Daoy (cell line): ENCODE data around the gene RPS16. TPM values are rescaled to one million over a fixed set of nuclear protein-coding genes. Genes with fewer than 3 reads are reported as not detected.
"Not testable (repeated sequence)": the region's sequence is repeated elsewhere in the genome, so short reads cannot be mapped to it uniquely, and the experiment has no call there.

Experiments
- DNase-seq: peaks from one replicate; pipeline ENCODE4 v3.0.0-alpha.2; 2015; ENCODE audit warnings: low read depth
- total RNA-seq: library from RNA; depleted of rRNA; stranded (reverse); fragments of >200 nt; shearing (Covaris generic); gene quantifications from 2 replicates; pipeline ENCODE4 v1.2.3, GENCODE V29; 2014; rRNA removed

Gene RPS16
- 54.9 and 71.8 TPM in 2 replicates for total RNA-seq

DNA sequence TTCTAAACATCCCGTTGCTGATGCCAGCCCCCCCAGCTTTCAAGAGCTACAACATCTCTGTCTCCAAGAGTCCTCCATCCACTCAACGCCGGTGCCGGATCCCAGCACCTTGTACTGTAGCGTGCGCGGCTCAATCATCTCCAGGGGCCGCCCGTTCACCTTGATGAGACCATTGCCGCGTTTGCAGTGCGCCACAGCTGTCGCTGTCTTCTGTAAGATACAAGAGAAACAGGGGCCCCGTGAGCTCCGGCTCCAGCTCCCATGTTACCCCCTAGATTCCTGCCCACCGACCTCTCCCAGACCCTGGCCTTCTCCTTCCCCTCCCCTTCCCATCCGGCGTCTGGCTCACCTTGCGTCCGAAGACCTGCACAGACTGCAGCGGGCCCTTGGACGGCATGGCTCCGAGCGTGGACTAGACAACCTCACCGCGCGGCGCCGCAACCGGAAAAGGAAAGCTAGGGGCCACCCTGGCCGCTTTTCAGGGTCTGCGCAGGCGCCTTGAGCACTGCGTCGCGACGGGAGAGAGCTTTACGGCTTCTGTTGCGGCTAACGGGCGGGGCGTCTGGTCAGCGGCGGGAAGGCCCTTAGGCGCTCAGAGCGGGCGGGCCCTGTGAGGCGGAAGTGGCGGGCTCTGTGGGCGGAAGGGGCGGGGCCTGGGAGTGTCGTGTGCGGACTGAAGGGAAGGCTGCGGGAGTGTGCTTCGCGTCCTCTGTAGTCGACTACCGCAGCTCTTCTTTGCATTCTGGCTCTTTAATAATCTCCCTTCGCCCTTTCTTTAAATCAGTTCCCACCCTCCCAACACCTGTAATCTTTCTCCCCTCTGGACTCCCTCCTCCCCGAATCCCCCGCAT, at the start of gene RPS16:
RPS16 (minus strand) TSS at position 451 of the 851 bp plus-strand sequence; CDS start at position 397, 54 bp downstream.
- peak; percentile 100 for DNase-seq

DNA sequence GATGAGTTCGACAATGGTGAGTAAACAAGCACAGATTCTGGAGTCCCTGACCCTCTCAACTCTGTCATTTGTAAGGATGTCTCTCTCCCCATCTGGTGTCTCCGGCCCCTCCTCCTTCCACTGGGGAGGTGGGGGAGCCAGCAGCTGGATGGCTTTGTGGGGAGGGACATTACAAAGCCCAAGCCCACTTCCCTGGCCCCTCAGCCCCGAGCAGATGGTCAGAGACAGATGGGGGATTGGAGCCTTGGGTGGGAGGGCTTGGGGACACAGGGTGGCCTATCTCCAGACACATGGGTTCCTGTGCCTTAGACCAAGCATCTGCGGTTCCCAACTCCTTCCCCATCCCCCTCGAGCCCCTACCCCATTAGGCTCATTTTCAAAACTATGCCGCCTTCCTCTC, 47.4 kb upstream of the RPS16 start:
- no peak for DNase-seq

DNA sequence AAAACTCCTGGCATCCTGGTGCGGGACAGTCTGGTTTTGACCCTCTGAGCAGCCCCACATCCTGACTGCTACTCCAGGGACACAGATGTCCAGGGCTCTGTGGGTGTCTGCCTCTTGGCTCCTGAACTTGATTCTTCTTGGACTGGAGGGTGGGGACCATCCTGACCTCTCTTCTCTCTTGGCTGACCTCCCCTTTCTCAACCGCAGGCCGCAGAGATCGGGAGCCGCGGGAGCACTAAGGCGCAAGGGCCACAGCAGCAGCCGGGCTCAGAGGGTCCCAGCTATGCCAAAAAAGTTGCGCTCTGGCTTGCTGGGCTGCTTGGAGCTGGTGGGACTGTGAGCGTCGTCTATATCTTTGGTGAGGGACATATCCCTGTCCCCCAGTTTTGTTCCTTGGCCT, 45.9 kb upstream of the RPS16 start:
- no peak for DNase-seq

DNA sequence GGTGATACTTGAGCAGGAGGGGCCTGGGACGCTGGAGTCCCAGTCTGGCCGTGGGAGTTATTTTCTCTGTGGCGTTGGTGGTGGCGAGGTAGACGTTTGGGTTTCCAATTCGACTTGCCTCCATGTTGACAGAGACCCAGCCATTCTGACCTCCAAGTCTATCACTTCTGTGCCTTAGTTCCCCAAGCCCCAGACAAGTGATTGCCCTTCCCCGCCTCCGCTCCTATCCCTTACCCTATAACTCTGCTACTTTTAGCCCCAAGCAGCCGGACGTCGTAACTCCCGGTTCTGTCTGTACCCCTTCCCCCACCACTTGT, 45.4 kb upstream of the RPS16 start:
- DNase-seq: no peak

DNA sequence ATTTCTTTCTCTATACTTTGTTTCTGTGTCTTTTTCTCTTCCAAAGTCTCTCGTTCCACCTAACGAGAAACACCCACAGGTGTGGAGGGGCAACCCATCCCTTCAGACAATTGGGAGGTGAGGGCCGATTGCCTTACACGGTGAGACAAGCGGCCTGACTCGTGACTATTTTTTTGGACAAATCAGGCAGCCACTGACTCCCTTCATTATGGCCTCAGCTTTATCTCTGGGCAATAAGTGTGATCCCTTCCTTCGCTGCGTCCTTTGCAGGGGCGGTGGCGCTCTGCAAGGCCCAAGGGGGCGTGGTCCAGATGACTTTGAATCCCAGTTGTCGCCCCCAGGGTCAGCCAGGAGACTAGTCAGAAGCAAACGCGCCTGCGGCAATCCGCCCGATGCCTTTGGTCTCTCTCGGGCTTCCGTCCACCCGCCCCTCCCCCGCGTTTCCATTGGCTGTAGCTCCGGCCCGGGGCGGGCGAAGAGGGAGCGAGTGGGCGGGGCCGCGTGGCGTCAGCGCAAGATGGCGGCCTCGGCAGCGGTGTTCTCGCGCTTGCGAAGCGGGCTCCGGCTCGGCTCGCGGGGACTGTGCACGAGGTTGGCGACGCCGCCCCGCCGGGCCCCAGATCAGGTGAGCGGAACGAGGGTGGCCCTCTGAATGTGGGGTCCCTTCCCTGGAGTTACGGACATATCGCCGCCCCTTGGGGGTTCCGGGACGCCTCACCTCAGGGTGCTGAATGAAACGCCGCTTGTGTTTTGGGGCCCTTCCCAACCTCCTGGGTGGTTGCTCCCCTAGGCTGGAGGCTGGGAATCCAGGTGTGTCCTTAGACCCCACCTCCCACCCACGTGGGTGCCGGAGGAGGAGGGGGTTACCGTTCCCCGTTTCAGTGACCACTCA, 44.8 kb upstream of the RPS16 start, which contains the start of gene TIMM50:
TIMM50 (plus strand) TSS at position 502 of the 892 bp plus-strand sequence; CDS start at position 518, 16 bp downstream.
- peak; percentile 97 for DNase-seq

DNA sequence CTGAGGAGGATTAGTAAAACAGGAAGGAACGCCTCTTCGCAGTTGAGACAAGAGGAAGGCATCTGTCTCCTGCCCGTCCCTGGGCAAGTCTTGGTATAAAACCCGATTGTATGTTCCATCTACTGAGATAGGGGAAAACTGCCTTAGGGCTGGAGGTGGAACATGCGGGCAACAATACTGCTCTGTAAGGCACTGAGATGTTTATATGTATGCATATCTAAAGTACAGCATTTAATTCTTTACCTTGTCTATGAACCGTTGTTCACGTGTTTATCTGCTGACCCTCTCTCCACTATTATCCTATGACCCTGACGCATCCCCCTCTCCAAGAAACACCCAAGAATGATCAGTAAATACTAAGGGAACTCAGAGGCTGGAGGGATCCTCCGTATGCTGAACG, 44.2 kb upstream of the RPS16 start:
- no peak for DNase-seq

DNA sequence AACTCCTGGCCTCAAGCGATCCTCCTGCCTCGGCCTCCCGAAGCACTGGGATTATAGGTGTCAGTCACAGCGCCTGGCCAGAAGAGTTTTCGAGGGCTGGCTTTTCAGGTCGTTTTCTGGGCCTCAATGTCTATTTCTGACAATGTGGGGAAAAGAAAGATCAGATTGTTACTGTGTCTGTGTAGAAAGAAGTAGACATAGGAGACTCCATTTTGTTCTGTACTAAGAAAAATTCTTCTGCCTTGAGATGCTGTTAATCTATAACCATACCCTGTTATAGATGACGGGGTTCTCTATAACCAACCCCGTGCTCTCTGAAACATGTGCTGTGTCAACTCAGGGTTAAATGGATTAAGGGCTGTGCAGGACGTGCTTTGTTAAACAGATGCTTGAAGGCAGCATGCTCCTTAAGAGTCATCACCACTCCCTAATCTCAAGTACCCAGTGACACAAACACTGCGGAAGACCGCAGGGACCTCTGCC, 43.6 kb upstream of the RPS16 start:
- DNase-seq: not testable (repeated sequence)

DNA sequence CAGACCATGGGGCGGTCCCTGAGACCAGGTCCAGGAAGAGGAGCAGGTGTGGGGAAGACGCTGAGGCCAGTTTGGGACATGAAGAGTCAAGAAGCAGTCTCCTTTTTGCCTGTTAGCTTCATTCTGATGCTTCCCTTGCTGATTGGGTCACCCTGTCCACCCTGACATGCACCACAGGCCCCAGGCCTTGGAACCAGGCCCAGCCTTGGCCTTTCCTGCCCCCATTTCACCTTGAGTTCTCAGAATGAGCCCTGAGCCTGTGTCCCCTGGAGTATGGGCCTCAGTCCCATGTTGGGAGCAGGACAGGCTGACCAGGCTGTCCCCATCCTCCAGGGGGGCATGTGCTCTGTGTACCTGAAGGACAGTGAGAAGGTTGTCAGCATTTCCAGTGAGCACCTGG, 40.0 kb upstream of the RPS16 start:
- DNase-seq: no peak

DNA sequence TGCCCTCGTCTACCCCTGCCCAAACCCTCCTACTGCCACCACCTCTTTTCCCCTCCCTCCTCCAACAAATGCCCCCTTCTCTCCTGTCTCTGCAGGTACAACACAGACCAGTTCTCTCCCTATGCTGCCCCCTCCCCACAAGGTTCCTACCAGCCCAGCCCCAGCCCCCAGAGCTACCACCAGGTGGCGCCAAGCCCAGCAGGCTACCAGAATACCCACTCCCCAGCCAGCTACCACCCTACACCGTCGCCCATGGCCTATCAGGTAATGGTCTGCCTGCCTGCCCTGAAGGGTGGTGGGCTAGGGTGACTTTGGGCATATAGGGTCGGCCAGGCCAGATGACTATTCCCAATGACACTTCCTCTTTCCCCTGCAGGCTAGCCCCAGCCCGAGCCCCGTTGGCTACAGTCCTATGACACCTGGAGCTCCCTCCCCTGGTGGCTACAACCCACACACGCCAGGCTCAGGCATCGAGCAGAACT, 38.4 kb upstream of the RPS16 start:
- DNase-seq: peak; percentile 49

DNA sequence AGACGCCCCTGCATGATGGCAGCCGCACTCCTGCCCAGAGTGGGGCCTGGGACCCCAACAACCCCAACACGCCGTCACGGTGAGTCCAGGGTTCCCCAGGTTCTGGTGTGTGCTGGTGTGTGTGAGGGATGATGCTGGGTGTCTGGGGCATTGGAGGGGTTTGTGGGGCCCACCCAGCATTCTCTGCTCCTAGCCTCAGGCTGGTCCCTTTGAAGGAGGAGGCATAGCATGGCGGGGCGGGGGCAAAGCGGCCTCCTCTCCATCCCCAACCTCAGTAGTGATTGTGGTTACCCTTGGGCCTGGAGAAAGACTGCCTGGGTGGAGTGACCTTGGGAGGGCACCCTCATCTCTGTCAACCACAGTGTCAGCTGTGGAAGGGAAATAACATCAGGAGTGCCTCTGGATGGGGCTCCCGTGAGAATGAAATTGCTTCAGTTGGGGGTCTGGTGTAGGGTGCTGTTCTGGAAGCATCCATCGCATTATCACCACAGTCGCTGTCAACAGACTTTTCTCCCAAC, 37.8 kb upstream of the RPS16 start:
- DNase-seq: no peak

DNA sequence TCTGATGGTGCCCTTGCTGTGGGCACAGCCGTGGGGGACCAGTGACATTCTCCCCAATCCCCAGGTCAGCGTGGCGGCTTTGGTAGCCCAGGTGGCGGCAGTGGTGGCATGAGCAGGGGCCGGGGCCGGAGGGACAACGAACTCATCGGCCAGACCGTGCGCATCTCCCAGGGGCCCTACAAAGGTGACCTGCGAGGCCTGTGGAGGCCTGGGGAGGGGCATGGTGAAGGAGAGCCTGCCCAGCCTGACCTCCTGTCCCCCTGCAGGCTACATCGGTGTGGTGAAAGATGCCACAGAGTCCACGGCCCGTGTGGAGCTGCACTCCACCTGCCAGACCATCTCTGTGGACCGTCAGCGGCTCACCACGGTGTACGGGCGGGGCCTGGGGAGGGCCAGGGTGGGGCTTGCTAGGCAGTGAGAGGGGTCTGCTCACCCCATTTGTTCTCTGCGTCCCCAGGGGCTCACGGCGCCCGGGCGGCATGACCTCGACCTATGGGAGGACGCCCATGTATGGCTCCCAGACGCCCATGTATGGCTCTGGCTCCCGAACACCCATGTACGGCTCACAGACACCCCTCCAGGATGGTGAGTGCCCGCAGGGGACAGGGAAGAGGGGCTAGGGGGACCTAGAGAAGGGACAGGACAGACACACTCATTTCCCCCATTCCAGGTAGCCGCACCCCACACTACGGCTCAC, 37.1 kb upstream of the RPS16 start:
- no peak for DNase-seq

DNA sequence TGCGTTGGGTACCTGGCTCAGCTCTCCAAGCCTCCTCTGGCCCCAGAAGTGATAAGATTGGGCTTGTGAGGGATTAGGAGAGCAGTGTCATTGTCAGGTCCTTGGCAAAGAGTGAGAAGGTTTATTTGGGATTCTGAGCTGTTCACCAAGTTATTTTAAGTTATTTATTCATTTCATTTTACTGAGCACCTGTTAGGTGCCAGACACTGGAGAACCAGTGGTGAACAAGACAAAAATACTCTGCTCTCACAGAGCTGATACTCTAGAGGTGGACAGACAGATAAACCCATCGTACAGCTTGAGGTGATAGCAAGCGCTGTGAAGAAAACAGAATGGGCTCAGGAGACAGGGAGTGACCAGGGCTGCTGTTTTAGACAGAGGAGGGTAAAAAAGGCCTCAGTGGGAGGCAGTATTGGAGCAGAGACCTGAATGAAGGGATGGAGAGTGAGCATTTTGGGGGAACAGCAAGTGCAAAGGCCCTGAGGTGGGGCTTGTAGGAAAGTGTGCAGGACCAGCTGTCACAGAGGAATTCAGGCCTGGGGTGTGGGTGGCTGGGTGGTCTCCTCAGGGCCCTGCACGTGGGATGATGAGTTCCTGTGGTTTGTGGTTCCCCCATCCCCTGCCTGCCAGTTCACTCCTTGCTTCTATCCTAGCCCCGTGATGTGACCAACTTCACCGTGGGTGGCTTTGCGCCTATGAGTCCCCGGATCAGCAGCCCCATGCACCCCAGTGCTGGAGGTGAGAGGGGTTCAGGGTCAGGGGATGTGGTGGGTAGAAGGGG, 36.2 kb upstream of the RPS16 start:
- no peak for DNase-seq

DNA sequence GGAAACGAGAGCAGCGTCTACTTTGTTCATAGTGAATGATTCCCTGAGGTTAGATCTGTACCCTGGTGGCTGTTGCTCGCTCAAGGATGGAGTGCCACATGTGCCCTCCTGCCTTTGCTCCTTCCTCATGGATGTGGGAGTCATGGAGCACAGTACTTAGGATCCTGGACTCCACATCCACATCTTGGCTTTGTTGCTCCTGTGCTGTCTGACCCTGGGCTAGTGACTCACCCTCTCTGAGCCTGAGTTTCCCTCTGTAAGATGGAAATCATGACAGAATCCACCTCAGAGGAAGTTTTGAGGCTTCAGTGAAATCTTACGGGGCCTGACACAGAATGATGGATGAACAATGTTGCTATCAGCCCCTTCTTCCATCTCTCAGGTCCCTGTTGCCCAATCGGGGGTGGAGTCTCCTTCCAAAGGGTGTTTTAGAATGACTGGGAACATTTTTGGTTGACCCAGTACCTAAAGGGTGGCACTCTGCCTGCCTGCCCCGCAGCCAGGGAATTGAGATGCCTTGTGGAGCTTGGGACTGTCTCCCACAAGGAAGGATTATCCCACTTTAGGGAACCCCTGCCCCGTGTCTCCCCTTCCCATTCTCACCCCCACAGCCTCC, 35.1 kb upstream of the RPS16 start:
- no peak for DNase-seq

DNA sequence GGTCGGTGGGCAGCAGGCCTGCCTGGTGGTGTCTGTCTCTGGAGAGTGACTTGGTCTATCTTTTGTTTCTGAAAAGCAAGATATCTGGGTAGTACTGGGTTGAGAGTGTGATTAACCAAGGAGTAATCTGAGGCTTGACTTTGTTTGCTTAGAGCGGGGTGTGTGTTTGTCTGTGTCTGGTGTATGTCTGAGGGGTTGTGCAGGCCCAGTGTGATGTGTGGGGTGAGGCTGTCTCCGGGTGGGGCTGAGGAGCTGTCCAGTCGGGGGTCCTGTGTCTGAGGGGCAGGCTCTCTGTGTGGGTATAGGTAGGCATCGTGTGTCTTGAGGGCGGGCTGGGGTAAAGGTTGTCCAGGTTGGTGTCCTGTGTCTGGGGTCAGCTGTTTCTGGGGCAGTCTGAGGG, 33.8 kb upstream of the RPS16 start:
- no peak for DNase-seq

DNA sequence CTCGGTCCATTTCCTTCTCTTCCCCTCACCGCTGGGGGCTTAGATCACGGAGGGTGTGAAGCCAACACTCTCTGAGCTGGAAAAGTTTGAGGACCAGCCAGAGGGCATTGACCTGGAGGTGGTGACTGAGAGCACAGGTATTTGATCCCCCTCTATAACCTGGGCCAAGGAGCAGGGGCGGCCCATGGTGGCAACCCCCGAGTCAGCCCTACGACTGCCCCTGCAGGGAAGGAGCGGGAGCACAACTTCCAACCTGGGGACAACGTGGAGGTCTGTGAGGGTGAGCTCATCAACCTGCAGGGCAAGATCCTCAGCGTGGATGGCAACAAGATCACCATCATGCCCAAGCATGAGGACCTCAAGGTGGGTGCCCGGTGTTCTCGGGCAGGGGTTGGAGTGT, 33.3 kb upstream of the RPS16 start:
- no peak for DNase-seq

DNA sequence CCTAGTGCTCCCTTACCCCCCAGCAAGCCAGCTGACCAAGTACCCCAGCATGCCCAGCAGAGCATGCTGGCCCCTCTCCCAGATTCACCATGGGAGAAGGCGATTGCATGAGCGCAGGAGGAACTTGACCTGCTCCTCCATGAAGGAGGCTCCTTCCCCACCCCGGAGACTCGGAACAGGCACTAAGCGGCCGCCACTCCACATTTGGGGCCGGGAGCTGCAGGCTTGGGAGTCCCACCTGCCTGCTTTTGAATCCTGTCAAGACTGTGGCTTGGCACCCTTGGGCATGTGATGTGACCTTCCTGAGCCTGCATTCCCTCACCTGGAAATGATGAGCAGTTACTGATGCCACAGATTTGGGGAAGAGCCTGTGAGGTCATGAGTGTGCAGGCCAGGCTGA, 32.2 kb upstream of the RPS16 start:
- no peak for DNase-seq

DNA sequence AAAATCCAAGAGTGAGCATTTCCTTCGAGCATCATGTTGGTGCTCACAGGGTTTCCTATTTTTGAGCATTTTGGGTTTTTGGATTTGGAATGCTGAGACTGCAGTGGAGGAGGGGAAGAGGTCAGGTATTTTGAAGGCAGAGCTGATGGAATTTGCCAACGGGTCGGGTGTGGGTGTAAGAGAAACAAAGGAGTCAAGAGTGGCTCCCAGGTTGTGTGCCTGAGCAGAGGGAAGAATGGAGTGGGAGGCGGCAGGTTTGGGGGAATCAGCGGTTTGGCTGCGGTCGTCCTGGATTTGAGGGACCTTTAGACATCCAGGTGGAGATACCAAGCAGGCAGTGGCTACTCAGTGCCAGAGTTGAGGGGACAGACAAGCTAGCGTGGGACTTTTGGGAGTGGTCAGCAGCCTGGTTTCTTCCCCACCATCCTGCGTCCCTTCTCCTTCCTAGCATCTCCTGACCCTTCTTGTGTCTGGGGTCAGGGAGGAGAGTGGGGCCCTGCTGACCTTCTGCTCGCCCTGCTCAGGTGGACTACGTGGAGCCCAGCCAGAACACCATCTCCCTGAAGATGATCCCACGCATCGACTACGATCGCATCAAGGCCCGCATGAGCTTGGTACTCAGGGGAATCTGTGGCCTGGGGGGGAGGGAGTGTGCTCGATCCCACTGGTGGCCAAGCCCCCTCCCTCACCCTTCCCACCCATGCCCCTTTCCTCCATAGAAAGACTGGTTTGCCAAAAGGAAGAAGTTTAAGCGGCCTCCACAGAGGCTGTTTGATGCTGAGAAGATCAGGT, 30.4 kb upstream of the RPS16 start:
- no peak for DNase-seq

DNA sequence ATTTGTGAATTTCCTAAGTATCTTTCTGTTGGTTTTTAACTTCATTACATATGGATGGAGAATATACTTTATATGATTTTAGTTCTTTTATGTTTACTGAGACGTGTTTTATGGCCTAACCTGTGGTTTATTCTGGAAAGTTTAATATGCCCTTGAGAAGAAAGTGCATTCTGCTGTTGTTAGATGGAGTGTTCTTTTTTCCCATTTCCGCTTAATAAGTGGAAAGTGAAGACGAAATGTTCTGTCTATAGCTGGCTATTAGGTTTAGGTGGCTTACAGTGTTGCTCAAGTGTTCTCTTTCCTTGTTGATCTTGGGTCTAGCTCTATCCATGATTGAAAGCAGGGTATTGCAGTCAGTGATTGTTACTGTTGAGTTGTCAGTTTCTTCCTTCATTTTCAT, 27.7 kb upstream of the RPS16 start:
- DNase-seq: no peak

DNA sequence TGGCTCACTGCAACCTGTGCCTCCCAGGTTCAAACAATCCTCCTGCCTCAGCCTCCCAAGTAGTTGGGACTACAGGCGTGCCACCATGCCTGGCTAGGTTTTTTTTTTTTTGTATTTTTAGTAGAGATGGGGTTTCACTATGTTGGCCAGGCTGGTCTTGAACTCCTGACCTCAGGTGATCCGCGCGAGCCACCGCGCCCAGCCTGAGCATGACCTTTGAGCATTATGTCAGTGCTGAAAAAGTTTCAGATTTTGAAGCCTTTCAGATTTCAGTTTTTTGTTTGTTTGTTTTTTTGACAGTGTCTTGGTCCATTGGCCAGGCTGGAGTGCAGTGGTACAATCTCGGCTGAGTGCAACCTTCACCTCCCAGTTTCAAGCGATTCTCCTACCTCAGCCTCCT, 15.5 kb upstream of the RPS16 start:
- not testable (repeated sequence) for DNase-seq
